Activated T-cell treated with anti-CD3 and anti-CD28 coated beads for 48 hours (primary cell): ENCODE results near the gene SLX9.
"Not testable (repeated sequence)": the region's sequence is repeated elsewhere in the genome, so short reads cannot be mapped to it uniquely, and the experiment has no call there.

Experiments
- DNase-seq: peaks from one replicate; pipeline ENCODE4 v3.0.0-alpha.2; 2020; ENCODE audit warnings: low read depth

The SLX9 gene

GRCh38 chr21:44916965-44917364 lies 22.9 kb upstream of the SLX9 start:
- DNase-seq: no peak

GRCh38 chr21:44917446-44918106 lies 22.3 kb upstream of the SLX9 start:
- no peak for DNase-seq

- DNase-seq: no peak
Observed at GRCh38 chr21:44918107-44918470, 21.7 kb upstream of the SLX9 start.

- DNase-seq: no peak
Observed at GRCh38 chr21:44918581-44919033, 21.2 kb upstream of the SLX9 start.

- DNase-seq: no peak
Observed at GRCh38 chr21:44919111-44919912, 20.5 kb upstream of the SLX9 start.

GRCh38 chr21:44919913-44920693 lies 19.7 kb upstream of the SLX9 start:
- no peak for DNase-seq

- peak; percentile 58 for DNase-seq
Observed at GRCh38 chr21:44920694-44921604, 18.9 kb upstream of the SLX9 start, which contains the start of gene ITGB2. Gene ITGB2, minus strand, starts transcription at chr21:44920899. Its CDS starts 10,117 bp downstream, at chr21:44910782.

GRCh38 chr21:44921928-44922327 lies 17.9 kb upstream of the SLX9 start:
- DNase-seq: no peak

GRCh38 chr21:44923480-44924084 lies 16.2 kb upstream of the SLX9 start:
- DNase-seq: no peak

GRCh38 chr21:44924606-44925377 lies 15.0 kb upstream of the SLX9 start:
- no peak for DNase-seq

- no peak for DNase-seq
Observed at GRCh38 chr21:44925378-44925755, 14.5 kb upstream of the SLX9 start.

- DNase-seq: no peak
Observed at GRCh38 chr21:44926331-44927101, 13.3 kb upstream of the SLX9 start.

- no peak for DNase-seq
Observed at GRCh38 chr21:44927259-44927586, 12.6 kb upstream of the SLX9 start.

GRCh38 chr21:44927587-44928461 lies 12.0 kb upstream of the SLX9 start:
- DNase-seq: peak; percentile 84

- DNase-seq: not testable (repeated sequence)
Observed at GRCh38 chr21:44928500-44929241, 11.2 kb upstream of the SLX9 start.

GRCh38 chr21:44929242-44929798 lies 10.5 kb upstream of the SLX9 start:
- DNase-seq: no peak

- DNase-seq: no peak
Observed at GRCh38 chr21:44929799-44930542, 9.9 kb upstream of the SLX9 start.
